Ishikawa (cell line): Measurements from ENCODE around the gene EHF.

Experiments
- CEBPB ChIP-seq: IDR thresholded peaks from 2 replicates; pipeline ENCODE4 v1.6.1; 2012
- CREB1 ChIP-seq: IDR thresholded peaks from 2 replicates; pipeline ENCODE4 v1.6.1; 2012; ENCODE audit warnings: low read depth
- EGR1 ChIP-seq: IDR thresholded peaks from 2 replicates; pipeline ENCODE4 v1.6.1; 2012
- EP300 ChIP-seq: IDR thresholded peaks from 2 replicates; pipeline ENCODE4 v1.6.1; 2012; ENCODE audit warnings: borderline replicate concordance
- MAX ChIP-seq: IDR thresholded peaks from 2 replicates; pipeline ENCODE4 v1.6.1; 2012
- NFIC ChIP-seq: IDR thresholded peaks from 2 replicates; pipeline ENCODE4 v1.6.1; 2012
- RAD21 ChIP-seq: IDR thresholded peaks from 2 replicates; pipeline ENCODE4 v1.6.1; 2012; ENCODE audit warnings: low read depth
- TAF1 ChIP-seq: IDR thresholded peaks from 2 replicates; pipeline ENCODE4 v1.6.1; 2012; ENCODE audit warnings: low read depth, mild to moderate bottlenecking
- TCF12 ChIP-seq: IDR thresholded peaks from 2 replicates; pipeline ENCODE4 v1.6.1; 2012; ENCODE audit warnings: low read depth
- USF1 ChIP-seq: IDR thresholded peaks from 2 replicates; pipeline ENCODE4 v1.6.1; 2012
- YY1 ChIP-seq: IDR thresholded peaks from 2 replicates; pipeline ENCODE4 v1.6.1; 2012; ENCODE audit warnings: low read depth
- ZBTB7A ChIP-seq: IDR thresholded peaks from 2 replicates; pipeline ENCODE4 v1.6.1; 2012; ENCODE audit warnings: low read depth

- TF ChIP-seq ZBTB7A, result no peak
- TF ChIP-seq MAX, result no peak
- TF ChIP-seq YY1, result no peak
- TF ChIP-seq EP300, result no peak
- no peak for TF ChIP-seq RAD21
- TF ChIP-seq CREB1, result no peak
- no peak for TF ChIP-seq CEBPB
- TF ChIP-seq TCF12, result no peak
- TF ChIP-seq NFIC, result no peak
- no peak for TF ChIP-seq EGR1
- TF ChIP-seq TAF1, result no peak
- no peak for TF ChIP-seq USF1
Observed at GRCh38 chr11:34648036-34648435, 27.1 kb downstream of the EHF start.
